Adipocyte (in vitro differentiated cells): Measurements from ENCODE around the gene STYX.

Experiments used
- DNase-seq: peaks from one replicate; pipeline ENCODE4 v3.0.0-alpha.2; 2015; ENCODE audit warnings: low read depth
- H3K27me3 ChIP-seq: replicated peaks from 2 replicates; pipeline ENCODE4 v1.7.0; 2013; ENCODE audit warnings: mild to moderate bottlenecking, low read length, moderate library complexity; ENCODE audit not compliant: control insufficient read depth, insufficient read depth
- H3K36me3 ChIP-seq: 2 replicates; pipeline ENCODE4 v1.7.0; 2013; ENCODE audit warnings: low read length, mild to moderate bottlenecking, moderate library complexity; ENCODE audit not compliant: control insufficient read depth, insufficient read depth, severe bottlenecking
- H3K4me1 ChIP-seq: 2 replicates; pipeline ENCODE4 v1.7.0; 2013; ENCODE audit warnings: mild to moderate bottlenecking, low read length, moderate library complexity; ENCODE audit not compliant: control insufficient read depth, insufficient read depth
- H3K4me3 ChIP-seq: 2 replicates; pipeline ENCODE4 v1.7.0; 2013; ENCODE audit warnings: mild to moderate bottlenecking, low read length, moderate library complexity
- H3K9ac ChIP-seq: 2 replicates; pipeline ENCODE4 v1.7.0; 2013; ENCODE audit warnings: mild to moderate bottlenecking, low read length, moderate library complexity
- H3K9me3 ChIP-seq: 2 replicates; pipeline ENCODE4 v1.7.0; 2013; ENCODE audit warnings: mild to moderate bottlenecking, low read length, moderate library complexity; ENCODE audit not compliant: control insufficient read depth

The STYX gene

GRCh38 chr14:52729925-52730708 lies at the start of gene STYX:
STYX (plus strand) TSS chr14:52730166; CDS start chr14:52730475, 309 bp downstream.
- Histone ChIP-seq H3K27me3 (no peaks in the 10 kb centered on the region), H3K9ac (peak within 1 kb of the TSS; percentile 98), H3K36me3 (peaks cover 47% of the 10 kb centered on the region), H3K4me3 (peak within 1 kb of the TSS; percentile 100), H3K9me3 (no peaks in the 10 kb centered on the region), H3K4me1 (peaks cover 11% of the 10 kb centered on the region)
- DNase-seq: peak; percentile 99

GRCh38 chr14:52683985-52684520 lies 45.9 kb upstream of the STYX start:
- Histone ChIP-seq H3K4me1 (peaks cover 10% of the 10 kb centered on the region), H3K9me3 (no peaks in the 10 kb centered on the region), H3K27me3 (no peaks in the 10 kb centered on the region), H3K36me3 (peaks cover 14% of the 10 kb centered on the region), H3K4me3 (no peak overlapping the region), H3K9ac (no peak overlapping the region)
- no peak for DNase-seq

GRCh38 chr14:52686176-52686575 lies 43.8 kb upstream of the STYX start:
- Histone ChIP-seq H3K36me3 (peaks cover 6% of the 10 kb centered on the region), H3K9me3 (no peaks in the 10 kb centered on the region), H3K4me1 (peaks cover 10% of the 10 kb centered on the region), H3K9ac (no peak overlapping the region), H3K27me3 (no peaks in the 10 kb centered on the region), H3K4me3 (no peak overlapping the region)
- no peak for DNase-seq

GRCh38 chr14:52690983-52691760 lies 38.8 kb upstream of the STYX start:
- Histone ChIP-seq H3K36me3 (no peaks in the 10 kb centered on the region), H3K9me3 (no peaks in the 10 kb centered on the region), H3K4me3 (no peak overlapping the region), H3K9ac (no peak overlapping the region), H3K27me3 (no peaks in the 10 kb centered on the region), H3K4me1 (peaks cover 30% of the 10 kb centered on the region)
- DNase-seq: no peak

- H3K9ac ChIP-seq: peak overlapping the region; percentile 47
- DNase-seq: peak; percentile 80
- H3K4me3 ChIP-seq: peak overlapping the region; percentile 53
These were observed 37.6 kb upstream of the STYX start for GRCh38 chr14:52692248-52692962.

GRCh38 chr14:52693036-52693435 lies 36.9 kb upstream of the STYX start:
- Histone ChIP-seq H3K9me3 (no peaks in the 10 kb centered on the region), H3K36me3 (no peaks in the 10 kb centered on the region), H3K4me1 (peaks cover 31% of the 10 kb centered on the region), H3K27me3 (no peaks in the 10 kb centered on the region), H3K4me3 (no peak overlapping the region), H3K9ac (no peak overlapping the region)
- peak; percentile 18 for DNase-seq

More at GRCh38 chr14:52692248-52692962, 37.6 kb upstream of the STYX start:
- Histone ChIP-seq H3K4me1 (peaks cover 31% of the 10 kb centered on the region), H3K9me3 (no peaks in the 10 kb centered on the region), H3K36me3 (no peaks in the 10 kb centered on the region), H3K27me3 (no peaks in the 10 kb centered on the region)

- no peak for DNase-seq
- H3K4me1 ChIP-seq: peaks cover 31% of the 10 kb centered on the region
- H3K27me3 ChIP-seq: no peaks in the 10 kb centered on the region
- no peaks in the 10 kb centered on the region for H3K36me3 ChIP-seq
- no peaks in the 10 kb centered on the region for H3K9me3 ChIP-seq
- H3K4me3 ChIP-seq: no peak overlapping the region
- H3K9ac ChIP-seq: no peak overlapping the region
These were observed 36.4 kb upstream of the STYX start for GRCh38 chr14:52693532-52693931.

GRCh38 chr14:52694761-52695480 lies 35.0 kb upstream of the STYX start:
- peak overlapping the region; percentile 96 for H3K9ac ChIP-seq
- DNase-seq: peak; percentile 67
- peaks cover 31% of the 10 kb centered on the region for H3K4me1 ChIP-seq
- H3K9me3 ChIP-seq: no peaks in the 10 kb centered on the region
- H3K27me3 ChIP-seq: no peaks in the 10 kb centered on the region
- H3K36me3 ChIP-seq: no peaks in the 10 kb centered on the region
- H3K4me3 ChIP-seq: peak overlapping the region; percentile 96

GRCh38 chr14:52695481-52696091 lies 34.4 kb upstream of the STYX start, which contains the start of gene ERO1A:
ERO1A (minus strand) TSS chr14:52695558; CDS start chr14:52695481, 77 bp downstream.
- H3K36me3 ChIP-seq: no peaks in the 10 kb centered on the region
- H3K9me3 ChIP-seq: no peaks in the 10 kb centered on the region
- peak within 1 kb of the TSS; percentile 96 for H3K4me3 ChIP-seq
- H3K27me3 ChIP-seq: no peaks in the 10 kb centered on the region
- H3K9ac ChIP-seq: peak within 1 kb of the TSS; percentile 96
- peaks cover 31% of the 10 kb centered on the region for H3K4me1 ChIP-seq
- peak; percentile 94 for DNase-seq

GRCh38 chr14:52700701-52701172 lies 29.2 kb upstream of the STYX start:
- Histone ChIP-seq H3K9me3 (no peaks in the 10 kb centered on the region), H3K36me3 (no peaks in the 10 kb centered on the region), H3K27me3 (no peaks in the 10 kb centered on the region), H3K4me3 (no peak overlapping the region), H3K9ac (no peak overlapping the region), H3K4me1 (peaks cover 7% of the 10 kb centered on the region)
- DNase-seq: peak; percentile 35
